H1 (cell line): ENCODE data around the gene ALPP. TPM values are rescaled to one million over a fixed set of nuclear protein-coding genes. Genes with fewer than 3 reads are reported as not detected.

ENCODE experiments used
- CTCF ChIA-PET: fragments of 300-600 bp; sonication (Branson Sonifier 250); formaldehyde crosslinking; loops from one replicate; lab custom pipeline; 2021; ENCODE audit not compliant: partially characterized antibody; lab: Charles Lee
- POLR2A ChIA-PET: fragments of 300-600 bp; sonication (Branson Sonifier 250); formaldehyde crosslinking; loops from one replicate; lab custom pipeline; 2021; ENCODE audit warnings: inconsistent platforms; ENCODE audit not compliant: partially characterized antibody; lab: Charles Lee
- DNase-seq, 2 experiments: peaks; one replicate each; pipeline versions ENCODE4 v3.0.0 to v3.0.0-alpha.2; 2010 to 2022; ENCODE audit warnings: low spot score in 2 of 2, low read depth in 1 of 2, mixed read lengths in 1 of 2
- FAIRE-seq: peaks from 2 replicates; lab custom pipeline; 2011; peaks lifted over from hg19 to GRCh38; lab: Jason Lieb, UNC
- H2AFZ ChIP-seq: 2 replicates; pipeline ENCODE4 v1.8.1; 2012; ENCODE audit warnings: low read length, inconsistent platforms
- H2AK5ac ChIP-seq: 2 replicates; pipeline ENCODE4 v1.6.1; 2013; ENCODE audit warnings: low read depth, low read length
- H2BK120ac ChIP-seq: replicated peaks from 2 replicates; pipeline ENCODE3; 2013; ENCODE audit warnings: low read depth, low read length, inconsistent platforms
- H2BK12ac ChIP-seq: 2 replicates; pipeline ENCODE4 v1.6.1; 2013; ENCODE audit warnings: low read depth, low read length
- H2BK15ac ChIP-seq: 2 replicates; pipeline ENCODE4 v1.6.1; 2013; ENCODE audit warnings: low read length
- H2BK20ac ChIP-seq: 2 replicates; pipeline ENCODE4 v1.6.1; 2013; ENCODE audit warnings: low read length
- H2BK5ac ChIP-seq: 2 replicates; pipeline ENCODE4 v1.6.1; 2013; ENCODE audit warnings: low read depth, low read length
- H3K14ac ChIP-seq: 2 replicates; pipeline ENCODE4 v1.6.1; 2013; ENCODE audit warnings: inconsistent platforms; ENCODE audit not compliant: insufficient read length
- H3K18ac ChIP-seq: 2 replicates; pipeline ENCODE4 v1.6.1; 2013; ENCODE audit warnings: low read length; ENCODE audit errors: extremely low read depth
- H3K23ac ChIP-seq: 2 replicates; pipeline ENCODE4 v1.6.1; 2013; ENCODE audit warnings: inconsistent platforms; ENCODE audit not compliant: insufficient read length
- H3K23me2 ChIP-seq: 2 replicates; pipeline ENCODE4 v1.6.1; 2013; ENCODE audit warnings: low read depth, low read length
- H3K27ac ChIP-seq: 2 replicates; pipeline ENCODE4 v1.6.1; 2011; ENCODE audit warnings: low read depth, low read length, inconsistent platforms
- H3K27me3 ChIP-seq, 4 experiments: replicated peaks in 1 of 4; 1 replicate in 1 of 4; 2 replicates in 3 of 4; pipeline versions ENCODE4 v1.6.1 to v1.8.1; 2011 to 2013; ENCODE audit warnings: low read length in 3 of 4, mild to moderate bottlenecking in 3 of 4, inconsistent platforms in 2 of 4, mixed read lengths in 2 of 4, moderate library complexity in 1 of 4; ENCODE audit not compliant: control insufficient read depth in 3 of 4, insufficient read depth in 3 of 4; ENCODE audit errors: extremely low read depth in 1 of 4
- H3K36me3 ChIP-seq, 4 experiments: 2 replicates each; pipeline versions ENCODE4 v1.6.1 to v1.8.1; 2011 to 2013; ENCODE audit warnings: mild to moderate bottlenecking in 4 of 4, low read length in 3 of 4, moderate library complexity in 2 of 4, control low read depth in 1 of 4, inconsistent platforms in 1 of 4; ENCODE audit not compliant: insufficient read depth in 4 of 4, control insufficient read depth in 2 of 4
- H3K4ac ChIP-seq: replicated peaks from 2 replicates; pipeline ENCODE3; 2013; ENCODE audit warnings: low read length, low read depth, mixed read lengths, inconsistent platforms; ENCODE audit not compliant: insufficient read length
- H3K4me1 ChIP-seq, 4 experiments: replicated peaks in 1 of 4; 1 replicate in 1 of 4; 2 replicates in 3 of 4; pipeline versions ENCODE4 v1.6.1 to v1.8.1; 2011 to 2013; ENCODE audit warnings: low read length in 3 of 4, inconsistent platforms in 2 of 4, mixed read lengths in 1 of 4; ENCODE audit not compliant: insufficient read depth in 4 of 4, control insufficient read depth in 3 of 4
- H3K4me2 ChIP-seq, 2 experiments: 2 replicates each; pipeline versions ENCODE4 v1.6.1 to v1.8.1; 2011 to 2013; ENCODE audit warnings: low read depth in 2 of 2, low read length in 2 of 2, control low read depth in 1 of 2, inconsistent platforms in 1 of 2, mild to moderate bottlenecking in 1 of 2; ENCODE audit not compliant: insufficient read depth in 1 of 2
- H3K4me3 ChIP-seq, 4 experiments: fragments of 200-600, 300-600 bp in 1 of 4; sonication (generic), shearing (Covaris generic), sonication (Bioruptor Twin) in 1 of 4; 2 replicates each; pipeline versions ENCODE4 v1.5.1 to v1.8.1; 2011 to 2016; ENCODE audit warnings: low read length in 4 of 4, low read depth in 3 of 4, control low read depth in 2 of 4, inconsistent platforms in 2 of 4, mild to moderate bottlenecking in 2 of 4, mixed read lengths in 1 of 4, moderate library complexity in 1 of 4; ENCODE audit not compliant: insufficient read depth in 2 of 4; ENCODE audit errors: extremely low read depth in 1 of 4
- H3K56ac ChIP-seq: replicated peaks from 2 replicates; pipeline ENCODE3; 2013; ENCODE audit warnings: low read depth, mild to moderate bottlenecking, mixed read lengths, low read length, inconsistent platforms; ENCODE audit not compliant: insufficient read length
- H3K79me1 ChIP-seq: 2 replicates; pipeline ENCODE4 v1.6.1; 2013; ENCODE audit warnings: low read depth, low read length, control low read depth
- H3K79me2 ChIP-seq, 2 experiments: 2 replicates each; pipeline versions ENCODE4 v1.6.1 to v1.8.1; 2012 to 2013; ENCODE audit warnings: low read length in 2 of 2, mild to moderate bottlenecking in 2 of 2, inconsistent platforms in 1 of 2; ENCODE audit not compliant: insufficient read depth in 2 of 2, control insufficient read depth in 1 of 2
- H3K9ac ChIP-seq, 4 experiments: replicated peaks in 1 of 4; 1 replicate in 1 of 4; 2 replicates in 3 of 4; pipeline versions ENCODE4 v1.6.1 to v1.8.1; 2011 to 2013; ENCODE audit warnings: low read depth in 3 of 4, low read length in 3 of 4, control low read depth in 2 of 4, mild to moderate bottlenecking in 2 of 4, moderate library complexity in 2 of 4, inconsistent platforms in 1 of 4; ENCODE audit errors: extremely low read depth in 1 of 4
- H3K9me3 ChIP-seq, 2 experiments: 2 replicates each; pipeline versions ENCODE4 v1.6.1 to v1.8.1; 2012 to 2013; ENCODE audit warnings: mild to moderate bottlenecking in 2 of 2, moderate library complexity in 2 of 2, control low read depth in 1 of 2, inconsistent platforms in 1 of 2, low read depth in 1 of 2, low read length in 1 of 2, mixed read lengths in 1 of 2; ENCODE audit not compliant: insufficient read depth in 2 of 2
- H4K20me1 ChIP-seq, 2 experiments: replicated peaks in 1 of 2; 2 replicates each; pipeline versions ENCODE3 to v1.8.1; 2011 to 2013; ENCODE audit warnings: inconsistent platforms in 2 of 2, low read length in 2 of 2, mild to moderate bottlenecking in 1 of 2; ENCODE audit not compliant: insufficient read depth in 2 of 2, control insufficient read depth in 1 of 2
- H4K5ac ChIP-seq: 2 replicates; pipeline ENCODE4 v1.6.1; 2013; ENCODE audit warnings: low read length, low read depth, mixed read lengths, inconsistent platforms; ENCODE audit not compliant: insufficient read length
- H4K8ac ChIP-seq: 2 replicates; pipeline ENCODE4 v1.8.0; 2013; ENCODE audit warnings: mild to moderate bottlenecking, moderate library complexity, low read length, inconsistent platforms; ENCODE audit not compliant: insufficient read depth; ENCODE audit errors: extremely low read depth
- H4K91ac ChIP-seq: replicated peaks from 2 replicates; pipeline ENCODE3; 2013; ENCODE audit warnings: low read length, mixed read lengths, inconsistent platforms; ENCODE audit not compliant: insufficient read length
- CEBPB ChIP-seq: IDR thresholded peaks from 2 replicates; pipeline ENCODE4 v1.6.1; 2012; ENCODE audit warnings: low read depth, low read length
- EGR1 ChIP-seq: IDR thresholded peaks from 2 replicates; pipeline ENCODE4 v1.6.1; 2011; ENCODE audit warnings: low read depth, low read length, borderline replicate concordance
- MAX ChIP-seq: IDR thresholded peaks from 2 replicates; pipeline ENCODE4 v1.6.1; 2012; ENCODE audit warnings: inconsistent platforms
- POLR2A ChIP-seq, 2 experiments: IDR thresholded peaks; 1 replicate in 1 of 2; 2 replicates in 1 of 2; pipeline ENCODE4 v1.6.1; 2011; ENCODE audit warnings: low read depth in 2 of 2, low read length in 2 of 2, mild to moderate bottlenecking in 2 of 2; ENCODE audit errors: control extremely low read depth in 1 of 2
- TCF12 ChIP-seq: IDR thresholded peaks from 2 replicates; pipeline ENCODE4 v1.6.1; 2011; ENCODE audit warnings: low read depth, mild to moderate bottlenecking, low read length
- WGBS, 2 experiments: shearing (Covaris generic) in 1 of 2; methylation state at CpG; one replicate each; pipeline versions ENCODE4 v1.1.6 to v1.1.7; 2013 to 2015; ENCODE audit warnings: low lambda C conversion rate in 2 of 2, mixed read lengths in 2 of 2, inconsistent platforms in 1 of 2, low coverage in 1 of 2, missing lambda C conversion rate in 1 of 2; ENCODE audit not compliant: insufficient replicate concordance in 2 of 2, insufficient coverage in 1 of 2, insufficient read length in 1 of 2; ENCODE audit errors: extremely low coverage in 1 of 2, missing lambda C conversion rate in 1 of 2; 5-methylcytosine and 5-hydroxymethylcytosine counted together
- polyA plus RNA-seq, 7 experiments: library from polyadenylated mRNA; depleted of rRNA in 3 of 7; stranded (reverse) in 5 of 7; unstranded in 2 of 7; fragments of >200 nt in 5 of 7; fragments of 200-250 nt in 2 of 7; gene quantifications; 1 replicate in 5 of 7; 2 replicates in 1 of 7; 4 replicates in 1 of 7; pipeline versions ENCODE4 v1.2.1 to v1.2.3, GENCODE V29; 2011 to 2013; ENCODE audit warnings: missing spikeins in 2 of 7, mixed read lengths in 2 of 7
- total RNA-seq: library from RNA; stranded (reverse); fragmentation: NEBNext Ultra II Directional; extraction: Animal tissue kit (Norgen Biotek cat#: 25700); gene quantifications from 2 replicates; pipeline ENCODE4 v1.2.1, GENCODE V29; 2021

Gene ALPP
- total and polyA plus RNA-seq, 2 of the 8 experiments (the other 6 are each of a cell fraction or from before 2014, with no cell fraction given): 0.15 TPM

- no peaks in the 10 kb centered on the region for H3K4me1 ChIP-seq
- H3K14ac ChIP-seq: no peak overlapping the region
- no peaks in the 10 kb centered on the region; a peak in 2 of 7 replicates for H3K27me3 ChIP-seq
- no peak overlapping the region for H3K56ac ChIP-seq
- H2AFZ ChIP-seq: no peak overlapping the region
- TF ChIP-seq POLR2A (IDR thresholded peaks at IDR 0.05; ENCODE audit: control extremely low read depth in 1 of 2, low read depth in 2 of 2, low read length in 2 of 2) (peak in 1 of 2 experiments; percentile 63; a peak in 2 of 3 replicates), EGR1 (no peak), MAX (no peak), CEBPB (no peak), TCF12 (no peak)
- TF ChIP-seq, all 59 proteins: peak for 1
- Histone ChIP-seq H2AK5ac (no peak overlapping the region), H4K8ac (no peak overlapping the region; the same call in 1 of the 2 replicates), H3K27ac (no peak overlapping the region), H3K9me3 (no peaks in the 10 kb centered on the region), H3K23me2 (no peaks in the 10 kb centered on the region), H4K5ac (no peak overlapping the region), H3K9ac (no peak overlapping the region), H3K23ac (no peak overlapping the region), H4K20me1 (peaks cover 3% of the 10 kb centered on the region in 2 experiments), H3K79me2 (peaks cover 0 to 3% of the 10 kb centered on the region in 2 experiments; a peak in 1 of 4 replicates), H2BK20ac (no peak overlapping the region), H4K91ac (no peak overlapping the region), H3K18ac (no peak overlapping the region), H3K4ac (no peak overlapping the region), H2BK120ac (no peak overlapping the region), H3K36me3 (peaks cover 6 to 34% (median 25%) of the 10 kb centered on the region in 4 experiments), H2BK15ac (no peak overlapping the region), H3K4me3 (no peak overlapping the region), H2BK12ac (no peak overlapping the region), H3K4me2 (no peak overlapping the region), H3K79me1 (no peaks in the 10 kb centered on the region), H2BK5ac (no peak overlapping the region)
- DNase-seq: no peak
- 92% methylated on average over 6 of the region's 6 CpGs; no CpG with 5 or more reads in 1 of the 2 experiments for WGBS, 2 experiments
- ChIA-PET CTCF (interaction anchor here (0.8 to 3.6 kb wide), 9 partner anchors 9 to 104 kb away, joined by 3 to 16 read pairs (median 4); no protein-coding TSS in a partner anchor), POLR2A (interaction anchor here (0.8 to 8.5 kb wide), 11 partner anchors 8 to 37 kb away, joined by 3 to 70 read pairs (median 4); no protein-coding TSS in a partner anchor)
- no peak for FAIRE-seq
Measured at GRCh38 chr2:232411901-232412629, 33.5 kb downstream of the ALPP start.
